CD4-positive, alpha-beta T cell treated with Interleukin-15 for 1 hour (primary cell): ENCODE results near the gene DIS3L2.
"Not testable (repeated sequence)": the region's sequence is repeated elsewhere in the genome, so short reads cannot be mapped to it uniquely, and the experiment has no call there.

Experiments used
- DNase-seq: peaks from one replicate; pipeline ENCODE4 v3.0.0-alpha.2; 2020

DIS3L2 gene

GRCh38 chr2:232354069-232354468, 392.6 kb downstream of the DIS3L2 start:
- peak; percentile 3 for DNase-seq

GRCh38 chr2:232361646-232362045, 400.1 kb downstream of the DIS3L2 start:
- no peak for DNase-seq

- DNase-seq = no peak
Observed at GRCh38 chr2:232362174-232362900, 400.8 kb downstream of the DIS3L2 start.

- DNase-seq = not testable (repeated sequence)
Observed at GRCh38 chr2:232363064-232363783, 401.7 kb downstream of the DIS3L2 start.

- DNase-seq = no peak
Observed at GRCh38 chr2:232363784-232364615, 402.5 kb downstream of the DIS3L2 start.

GRCh38 chr2:232364806-232365594, 403.5 kb downstream of the DIS3L2 start:
- DNase-seq = not testable (repeated sequence)

GRCh38 chr2:232365621-232366321, 404.3 kb downstream of the DIS3L2 start:
- no peak for DNase-seq

- not testable (repeated sequence) for DNase-seq
Observed at GRCh38 chr2:232366461-232366860, 404.9 kb downstream of the DIS3L2 start.

- no peak for DNase-seq
Observed at GRCh38 chr2:232367016-232367415, 405.5 kb downstream of the DIS3L2 start.

GRCh38 chr2:232367591-232368233, 406.2 kb downstream of the DIS3L2 start:
- DNase-seq = no peak

GRCh38 chr2:232368311-232368731, 406.8 kb downstream of the DIS3L2 start:
- no peak for DNase-seq

GRCh38 chr2:232369126-232369951, 407.8 kb downstream of the DIS3L2 start:
- no peak for DNase-seq

- not testable (repeated sequence) for DNase-seq
Observed at GRCh38 chr2:232370007-232370406, 408.5 kb downstream of the DIS3L2 start.

- no peak for DNase-seq
Observed at GRCh38 chr2:232372231-232373208, 411.0 kb downstream of the DIS3L2 start.

GRCh38 chr2:232374356-232374755, 412.8 kb downstream of the DIS3L2 start:
- DNase-seq = no peak

GRCh38 chr2:232375164-232375563, 413.7 kb downstream of the DIS3L2 start:
- no peak for DNase-seq

GRCh38 chr2:232376260-232376659, 414.7 kb downstream of the DIS3L2 start:
- no peak for DNase-seq

- DNase-seq = no peak
Observed at GRCh38 chr2:232376713-232377112, 415.2 kb downstream of the DIS3L2 start.

- DNase-seq = no peak
Observed at GRCh38 chr2:232377319-232377718, 415.8 kb downstream of the DIS3L2 start.
